ENCODE data around the gene GIN1.
"Not testable (repeated sequence)": the region's sequence is repeated elsewhere in the genome, so short reads cannot be mapped to it uniquely, and the experiment has no call there.

GIN1 gene

GRCh38 chr5:103119765-103120606 is at the start of gene GIN1, which contains the start of gene PPIP5K2:
Gene GIN1, minus strand, starts transcription at chr5:103120138. Its CDS starts 11,431 bp downstream, at chr5:103108707.
Gene PPIP5K2, plus strand, starts transcription at chr5:103120301. Its CDS starts 9,289 bp downstream, at chr5:103129590.
- peak; percentile 98 for DNase-seq

- DNase-seq, result no peak
Measured at GRCh38 chr5:103166706-103167105, 46.8 kb upstream of the GIN1 start.

GRCh38 chr5:103151156-103151555 is 31.2 kb upstream of the GIN1 start:
- no peak for DNase-seq

GRCh38 chr5:103148213-103148612 is 28.3 kb upstream of the GIN1 start:
- DNase-seq, result no peak

- DNase-seq, result no peak
Measured at GRCh38 chr5:103145196-103145595, 25.3 kb upstream of the GIN1 start.

GRCh38 chr5:103142132-103142531 is 22.2 kb upstream of the GIN1 start:
- DNase-seq, result not testable (repeated sequence)

- DNase-seq, result peak; percentile 86
Measured at GRCh38 chr5:103139264-103139865, 19.4 kb upstream of the GIN1 start.

- DNase-seq, result no peak
Measured at GRCh38 chr5:103138202-103138690, 18.3 kb upstream of the GIN1 start.

GRCh38 chr5:103135461-103135860 is 15.5 kb upstream of the GIN1 start:
- DNase-seq, result no peak

GRCh38 chr5:103133231-103133630 is 13.3 kb upstream of the GIN1 start:
- DNase-seq, result no peak

- no peak for DNase-seq
Measured at GRCh38 chr5:103132684-103133083, 12.7 kb upstream of the GIN1 start.

- DNase-seq, result no peak
Measured at GRCh38 chr5:103128202-103128601, 8.3 kb upstream of the GIN1 start.

GRCh38 chr5:103127292-103127817 is 7.4 kb upstream of the GIN1 start:
- no peak for DNase-seq

GRCh38 chr5:103126557-103126956 is 6.6 kb upstream of the GIN1 start:
- no peak for DNase-seq

- DNase-seq, result no peak
Measured at GRCh38 chr5:103122242-103122641, 2.3 kb upstream of the GIN1 start.

- no peak for DNase-seq
Measured at GRCh38 chr5:103120607-103121200, 766 bp upstream of the GIN1 start.

- no peak for DNase-seq
Measured at GRCh38 chr5:103119070-103119764, 721 bp downstream of the GIN1 start.

- no peak for DNase-seq
Measured at GRCh38 chr5:103117471-103117991, 2.4 kb downstream of the GIN1 start.

GRCh38 chr5:103114440-103114839 is 5.5 kb downstream of the GIN1 start:
- no peak for DNase-seq

GRCh38 chr5:103112910-103113309 is 7.0 kb downstream of the GIN1 start:
- DNase-seq, result no peak

GRCh38 chr5:103111468-103111867 is 8.5 kb downstream of the GIN1 start:
- peak; percentile 62 for DNase-seq

- DNase-seq, result no peak
Measured at GRCh38 chr5:103110403-103110802, 9.5 kb downstream of the GIN1 start.

GRCh38 chr5:103109277-103109676 is 10.7 kb downstream of the GIN1 start:
- no peak for DNase-seq
